H9 (cell line): ENCODE results near the gene KRT15. TPM values are rescaled to one million over a fixed set of nuclear protein-coding genes. Genes with fewer than 3 reads are reported as not detected.

Experiments
- DNase-seq: peaks from one replicate; pipeline ENCODE4 v3.0.0-alpha.2; 2017
- H2AFZ ChIP-seq: one replicate; pipeline ENCODE4 v1.6.1; 2013; ENCODE audit warnings: mild to moderate bottlenecking, low read length, control low read depth, moderate library complexity
- H2AK5ac ChIP-seq: 2 replicates; pipeline ENCODE4 v1.6.1; 2013; ENCODE audit warnings: low read length, control low read depth, mixed read lengths; ENCODE audit not compliant: insufficient read length
- H2BK120ac ChIP-seq: one replicate; pipeline ENCODE4 v1.6.1; 2013; ENCODE audit warnings: low read depth, mild to moderate bottlenecking, low read length, control low read depth, inconsistent platforms; ENCODE audit not compliant: poor library complexity, severe bottlenecking
- H2BK12ac ChIP-seq: 2 replicates; pipeline ENCODE4 v1.6.1; 2013; ENCODE audit warnings: low read length, control low read depth, mixed read lengths, low read depth; ENCODE audit not compliant: insufficient read length
- H2BK15ac ChIP-seq: 2 replicates; pipeline ENCODE4 v1.6.1; 2013; ENCODE audit warnings: low read depth, low read length, control low read depth
- H2BK20ac ChIP-seq: one replicate; pipeline ENCODE4 v1.6.1; 2013; ENCODE audit warnings: low read depth, mild to moderate bottlenecking, low read length, control low read depth, inconsistent platforms; ENCODE audit not compliant: poor library complexity, severe bottlenecking
- H2BK5ac ChIP-seq: 2 replicates; pipeline ENCODE4 v1.6.1; 2013; ENCODE audit warnings: low read length, control low read depth, mixed read lengths; ENCODE audit not compliant: insufficient read length
- H3K14ac ChIP-seq: 2 replicates; pipeline ENCODE4 v1.6.1; 2013; ENCODE audit warnings: low read length, control low read depth; ENCODE audit not compliant: insufficient read depth
- H3K18ac ChIP-seq: 2 replicates; pipeline ENCODE4 v1.6.1; 2013; ENCODE audit warnings: low read depth, mild to moderate bottlenecking, mixed read lengths, low read length, control low read depth; ENCODE audit not compliant: insufficient read length
- H3K23ac ChIP-seq: 2 replicates; pipeline ENCODE4 v1.6.1; 2013; ENCODE audit warnings: low read length, control low read depth, mixed read lengths, low read depth; ENCODE audit not compliant: insufficient read length
- H3K23me2 ChIP-seq: 2 replicates; pipeline ENCODE4 v1.6.1; 2013; ENCODE audit warnings: low read depth, mild to moderate bottlenecking, mixed read lengths, low read length, control low read depth; ENCODE audit not compliant: insufficient read length, poor library complexity, severe bottlenecking
- H3K27ac ChIP-seq: 2 replicates; pipeline ENCODE4 v1.5.1; 2013; ENCODE audit warnings: low read length, control low read depth, mixed read lengths, low read depth; ENCODE audit not compliant: insufficient read length
- H3K27me3 ChIP-seq: 2 replicates; pipeline ENCODE4 v1.6.1; 2013; ENCODE audit warnings: low read length, control low read depth, inconsistent platforms; ENCODE audit not compliant: insufficient read depth
- H3K4ac ChIP-seq: 2 replicates; pipeline ENCODE4 v1.6.1; 2013; ENCODE audit warnings: low read depth, mild to moderate bottlenecking, control low read depth, inconsistent platforms, low read length, moderate library complexity
- H3K4me1 ChIP-seq: 2 replicates; pipeline ENCODE4 v1.6.1; 2013; ENCODE audit warnings: low read length, control low read depth, inconsistent platforms; ENCODE audit not compliant: insufficient read depth
- H3K4me2 ChIP-seq: 2 replicates; pipeline ENCODE4 v1.6.1; 2013; ENCODE audit warnings: low read length, control low read depth, mixed read lengths; ENCODE audit not compliant: insufficient read length, insufficient read depth
- H3K56ac ChIP-seq: 2 replicates; pipeline ENCODE4 v1.6.1; 2013; ENCODE audit warnings: low read depth, mild to moderate bottlenecking, mixed read lengths, low read length, control low read depth; ENCODE audit not compliant: insufficient read length
- H3K79me1 ChIP-seq: 2 replicates; pipeline ENCODE4 v1.6.1; 2013; ENCODE audit warnings: low read depth, mild to moderate bottlenecking, moderate library complexity, low read length, control low read depth, inconsistent platforms; ENCODE audit not compliant: insufficient read depth, poor library complexity, severe bottlenecking
- H3K79me2 ChIP-seq: 2 replicates; pipeline ENCODE4 v1.6.1; 2013; ENCODE audit warnings: low read length, control low read depth, inconsistent platforms; ENCODE audit not compliant: insufficient read depth
- H3K9ac ChIP-seq: 2 replicates; pipeline ENCODE4 v1.6.1; 2013; ENCODE audit warnings: low read length, control low read depth, mixed read lengths; ENCODE audit not compliant: insufficient read length; ENCODE audit errors: extremely low read depth
- H3K9me3 ChIP-seq: one replicate; pipeline ENCODE4 v1.6.1; 2013; ENCODE audit warnings: low read depth, low read length, inconsistent platforms; ENCODE audit not compliant: control insufficient read depth
- H3T11ph ChIP-seq: one replicate; pipeline ENCODE4 v1.6.1; 2013; ENCODE audit warnings: mild to moderate bottlenecking, low read length, control low read depth, inconsistent platforms
- H4K20me1 ChIP-seq: one replicate; pipeline ENCODE4 v1.6.1; 2013; ENCODE audit not compliant: control insufficient read depth, insufficient read length, insufficient read depth
- H4K5ac ChIP-seq: 2 replicates; pipeline ENCODE4 v1.6.1; 2013; ENCODE audit warnings: low read depth, mild to moderate bottlenecking, mixed read lengths, low read length, control low read depth; ENCODE audit not compliant: insufficient read length
- H4K8ac ChIP-seq: replicated peaks from 2 replicates; pipeline ENCODE4 v1.6.1; 2013; ENCODE audit warnings: low read length, control low read depth, mixed read lengths, low read depth; ENCODE audit not compliant: insufficient read length
- H4K91ac ChIP-seq: 2 replicates; pipeline ENCODE4 v1.6.1; 2013; ENCODE audit warnings: low read depth, mild to moderate bottlenecking, moderate library complexity, mixed read lengths, low read length, control low read depth; ENCODE audit not compliant: insufficient read length
- H3K27ac Mint-ChIP-seq, 3 experiments: 2 replicates in 2 of 3; 3 replicates in 1 of 3; pipeline ENCODE4 v1.8.0; 2020 to 2021; ENCODE audit warnings: mixed read lengths in 3 of 3, mild to moderate bottlenecking in 1 of 3, moderate library complexity in 1 of 3
- H3K27me3 Mint-ChIP-seq: 2 replicates; pipeline ENCODE4 v1.8.0; 2021; ENCODE audit warnings: low read depth, mild to moderate bottlenecking, moderate library complexity, mixed read lengths
- H3K36me3 Mint-ChIP-seq, 3 experiments: 2 replicates in 2 of 3; 3 replicates in 1 of 3; pipeline ENCODE4 v1.8.0; 2020 to 2021; ENCODE audit warnings: low read depth in 3 of 3, mixed read lengths in 3 of 3; ENCODE audit not compliant: insufficient read depth in 1 of 3
- H3K4me1 Mint-ChIP-seq, 2 experiments: 2 replicates each; pipeline ENCODE4 v1.8.0; 2020; ENCODE audit warnings: mixed read lengths in 2 of 2
- H3K4me3 Mint-ChIP-seq, 2 experiments: 2 replicates in 1 of 2; 3 replicates in 1 of 2; pipeline ENCODE4 v1.8.0; 2020 to 2021; ENCODE audit warnings: mild to moderate bottlenecking in 2 of 2, mixed read lengths in 2 of 2, moderate library complexity in 1 of 2
- H3K9me3 Mint-ChIP-seq, 2 experiments: 2 replicates in 1 of 2; 3 replicates in 1 of 2; pipeline ENCODE4 v1.8.0; 2020; ENCODE audit warnings: mild to moderate bottlenecking in 2 of 2, mixed read lengths in 2 of 2, moderate library complexity in 1 of 2
- WGBS: extraction: QIAGEN DNeasy Blood & Tissue Kit; methylation state at CpG from one replicate; pipeline ENCODE4 v1.1.7; 2013; ENCODE audit warnings: missing lambda C conversion rate, low lambda C conversion rate, mixed read lengths; ENCODE audit not compliant: insufficient read length; ENCODE audit errors: extremely low coverage; 5-methylcytosine and 5-hydroxymethylcytosine counted together
- total RNA-seq: library from RNA; stranded (reverse); gene quantifications from 2 replicates; pipeline ENCODE4 v1.2.1, GENCODE V29; 2021
- TF ChIP-seq, protein P1 (sequence below): fragments of 200-600 bp; sonication (generic); conservative IDR thresholded peaks from 3 replicates; pipeline ENCODE4 v1.8.0; 2021; ENCODE audit warnings: antibody characterized with exemption, mild to moderate bottlenecking

Gene KRT15
- total RNA-seq, 1 experiment from 2014 or later: 0.87 TPM

- no peak overlapping the region for H3T11ph ChIP-seq
- no peak overlapping the region for H3K23ac ChIP-seq
- H3K9me3 ChIP-seq: no peaks in the 10 kb centered on the region
- H3K27ac ChIP-seq: no peak overlapping the region
- H3K27me3 Mint-ChIP-seq: peaks cover 17% of the 10 kb centered on the region
- H3K27ac Mint-ChIP-seq: peak overlapping the region in 2 of 3 experiments; percentile 68 to 91; a peak in 1 of 7 replicates
- H2BK15ac ChIP-seq: no peak overlapping the region
- peaks cover 0 to 13% (median 1%) of the 10 kb centered on the region in 3 experiments; a peak in 4 of 7 replicates for H3K36me3 Mint-ChIP-seq
- no peak overlapping the region for H2BK12ac ChIP-seq
- H3K18ac ChIP-seq: no peak overlapping the region
- WGBS: no CpG with 5 or more reads among the region's 5 CpGs
- no peak overlapping the region for H3K9ac ChIP-seq
- no peaks in the 10 kb centered on the region for H3K4me1 ChIP-seq
- no peak overlapping the region for H4K8ac ChIP-seq
- no peak overlapping the region for H3K4me3 Mint-ChIP-seq
- H4K20me1 ChIP-seq: no peaks in the 10 kb centered on the region
- H3K79me2 ChIP-seq: no peaks in the 10 kb centered on the region
- no peak overlapping the region for H4K91ac ChIP-seq
- H3K4me2 ChIP-seq: no peak overlapping the region
- TF ChIP-seq, protein P1, sequence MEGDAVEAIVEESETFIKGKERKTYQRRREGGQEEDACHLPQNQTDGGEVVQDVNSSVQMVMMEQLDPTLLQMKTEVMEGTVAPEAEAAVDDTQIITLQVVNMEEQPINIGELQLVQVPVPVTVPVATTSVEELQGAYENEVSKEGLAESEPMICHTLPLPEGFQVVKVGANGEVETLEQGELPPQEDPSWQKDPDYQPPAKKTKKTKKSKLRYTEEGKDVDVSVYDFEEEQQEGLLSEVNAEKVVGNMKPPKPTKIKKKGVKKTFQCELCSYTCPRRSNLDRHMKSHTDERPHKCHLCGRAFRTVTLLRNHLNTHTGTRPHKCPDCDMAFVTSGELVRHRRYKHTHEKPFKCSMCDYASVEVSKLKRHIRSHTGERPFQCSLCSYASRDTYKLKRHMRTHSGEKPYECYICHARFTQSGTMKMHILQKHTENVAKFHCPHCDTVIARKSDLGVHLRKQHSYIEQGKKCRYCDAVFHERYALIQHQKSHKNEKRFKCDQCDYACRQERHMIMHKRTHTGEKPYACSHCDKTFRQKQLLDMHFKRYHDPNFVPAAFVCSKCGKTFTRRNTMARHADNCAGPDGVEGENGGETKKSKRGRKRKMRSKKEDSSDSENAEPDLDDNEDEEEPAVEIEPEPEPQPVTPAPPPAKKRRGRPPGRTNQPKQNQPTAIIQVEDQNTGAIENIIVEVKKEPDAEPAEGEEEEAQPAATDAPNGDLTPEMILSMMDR: no peak
- no peak overlapping the region for H3K4ac ChIP-seq
- H2BK20ac ChIP-seq: no peak overlapping the region
- H3K79me1 ChIP-seq: no peaks in the 10 kb centered on the region
- H3K4me1 Mint-ChIP-seq: peaks cover 45 to 56% of the 10 kb centered on the region in 2 experiments
- H3K9me3 Mint-ChIP-seq: peaks cover 3 to 13% of the 10 kb centered on the region in 2 experiments; a peak in 4 of 5 replicates
- DNase-seq: no peak
- H2AFZ ChIP-seq: no peak overlapping the region
- no peak overlapping the region for H2BK120ac ChIP-seq
- no peak overlapping the region for H2BK5ac ChIP-seq
- H2AK5ac ChIP-seq: no peak overlapping the region
- H3K14ac ChIP-seq: no peak overlapping the region
- H3K23me2 ChIP-seq: no peaks in the 10 kb centered on the region
- no peaks in the 10 kb centered on the region for H3K27me3 ChIP-seq
- H4K5ac ChIP-seq: no peak overlapping the region
- no peak overlapping the region for H3K56ac ChIP-seq
Measured at GRCh38 chr17:41544935-41545334, 26.2 kb upstream of the KRT15 start.
